ENCODE measurements around the gene NOL11.

DNA sequence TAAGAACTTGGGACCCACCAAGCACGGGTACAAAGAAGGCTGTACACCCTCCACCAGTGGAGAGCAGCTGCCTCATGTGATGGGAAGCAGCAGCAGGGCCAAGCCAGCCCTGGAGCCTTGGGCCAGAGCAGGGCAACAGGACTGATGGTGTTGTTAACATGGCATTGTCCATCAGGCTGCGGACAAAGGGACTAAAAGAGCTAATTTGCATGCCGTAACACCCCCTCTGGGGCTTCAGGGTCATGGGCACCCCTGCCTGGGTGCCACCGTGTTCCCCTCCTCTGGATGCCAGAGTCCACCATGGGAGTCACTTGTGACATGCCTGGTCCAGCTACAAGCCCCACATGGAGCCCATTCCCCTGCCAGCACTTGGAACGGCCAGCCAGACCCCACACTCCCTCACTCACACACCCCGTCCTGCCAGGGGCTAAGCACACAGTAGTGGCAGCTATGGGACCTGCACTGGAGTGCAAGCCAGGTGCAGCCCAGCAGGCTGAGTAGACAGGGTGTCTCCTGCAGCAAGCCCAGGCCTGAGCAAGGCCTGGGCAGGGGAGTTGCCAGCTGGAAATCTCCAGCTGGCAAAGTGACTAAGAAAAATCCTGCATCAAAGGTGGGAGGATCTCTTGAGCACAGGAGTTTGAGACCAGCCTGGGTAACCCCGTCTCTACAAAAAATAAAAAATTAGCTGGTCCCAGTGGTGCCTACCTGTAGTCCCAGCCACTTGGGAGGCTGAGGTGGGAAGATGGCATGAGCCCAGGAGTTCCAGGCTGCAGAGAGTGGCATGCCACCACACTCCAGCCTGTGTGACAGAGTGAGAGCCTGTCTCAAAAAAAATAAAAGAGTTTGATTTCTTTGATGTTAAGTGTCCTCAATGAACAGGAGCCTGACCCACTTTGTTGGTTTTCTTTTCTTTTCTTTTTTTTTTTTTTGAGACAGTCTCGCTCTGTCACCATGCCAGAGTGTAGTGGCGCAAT lies 33.7 kb downstream of the NOL11 start:
- TF ChIP-seq, protein P1, sequence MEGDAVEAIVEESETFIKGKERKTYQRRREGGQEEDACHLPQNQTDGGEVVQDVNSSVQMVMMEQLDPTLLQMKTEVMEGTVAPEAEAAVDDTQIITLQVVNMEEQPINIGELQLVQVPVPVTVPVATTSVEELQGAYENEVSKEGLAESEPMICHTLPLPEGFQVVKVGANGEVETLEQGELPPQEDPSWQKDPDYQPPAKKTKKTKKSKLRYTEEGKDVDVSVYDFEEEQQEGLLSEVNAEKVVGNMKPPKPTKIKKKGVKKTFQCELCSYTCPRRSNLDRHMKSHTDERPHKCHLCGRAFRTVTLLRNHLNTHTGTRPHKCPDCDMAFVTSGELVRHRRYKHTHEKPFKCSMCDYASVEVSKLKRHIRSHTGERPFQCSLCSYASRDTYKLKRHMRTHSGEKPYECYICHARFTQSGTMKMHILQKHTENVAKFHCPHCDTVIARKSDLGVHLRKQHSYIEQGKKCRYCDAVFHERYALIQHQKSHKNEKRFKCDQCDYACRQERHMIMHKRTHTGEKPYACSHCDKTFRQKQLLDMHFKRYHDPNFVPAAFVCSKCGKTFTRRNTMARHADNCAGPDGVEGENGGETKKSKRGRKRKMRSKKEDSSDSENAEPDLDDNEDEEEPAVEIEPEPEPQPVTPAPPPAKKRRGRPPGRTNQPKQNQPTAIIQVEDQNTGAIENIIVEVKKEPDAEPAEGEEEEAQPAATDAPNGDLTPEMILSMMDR (IDR thresholded peaks at IDR 0.05; ENCODE audit: control extremely low read depth in 1 of 3, insufficient read depth in 1 of 3, low read depth in 1 of 3, low read length in 3 of 3) = no peak
- no peak for TF ChIP-seq EGR1 (IDR thresholded peaks at IDR 0.05; ENCODE audit: borderline replicate concordance, low read depth, low read length)
